ENCODE results near the gene LSM10.

DNA sequence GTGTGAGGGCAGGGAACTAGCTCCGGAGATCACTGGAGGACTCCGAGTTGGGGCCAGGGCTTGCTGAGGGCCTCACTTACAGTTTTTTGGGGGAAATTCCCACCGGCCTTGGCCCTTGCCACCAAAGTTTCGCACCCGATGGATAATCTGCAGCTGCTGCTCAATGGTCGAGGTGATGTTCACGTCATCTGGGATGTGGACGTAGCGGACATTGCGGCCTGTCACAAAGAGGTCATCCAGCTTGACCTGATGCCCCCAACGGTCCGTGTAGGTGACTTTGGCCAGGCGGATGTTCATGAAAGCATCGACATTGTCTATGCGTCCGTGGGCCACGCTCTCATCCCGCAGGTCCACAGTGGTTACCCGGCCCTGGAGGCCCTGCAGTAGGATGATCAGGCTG lies 4.0 kb downstream of the LSM10 start:
- TF ChIP-seq, protein P1, sequence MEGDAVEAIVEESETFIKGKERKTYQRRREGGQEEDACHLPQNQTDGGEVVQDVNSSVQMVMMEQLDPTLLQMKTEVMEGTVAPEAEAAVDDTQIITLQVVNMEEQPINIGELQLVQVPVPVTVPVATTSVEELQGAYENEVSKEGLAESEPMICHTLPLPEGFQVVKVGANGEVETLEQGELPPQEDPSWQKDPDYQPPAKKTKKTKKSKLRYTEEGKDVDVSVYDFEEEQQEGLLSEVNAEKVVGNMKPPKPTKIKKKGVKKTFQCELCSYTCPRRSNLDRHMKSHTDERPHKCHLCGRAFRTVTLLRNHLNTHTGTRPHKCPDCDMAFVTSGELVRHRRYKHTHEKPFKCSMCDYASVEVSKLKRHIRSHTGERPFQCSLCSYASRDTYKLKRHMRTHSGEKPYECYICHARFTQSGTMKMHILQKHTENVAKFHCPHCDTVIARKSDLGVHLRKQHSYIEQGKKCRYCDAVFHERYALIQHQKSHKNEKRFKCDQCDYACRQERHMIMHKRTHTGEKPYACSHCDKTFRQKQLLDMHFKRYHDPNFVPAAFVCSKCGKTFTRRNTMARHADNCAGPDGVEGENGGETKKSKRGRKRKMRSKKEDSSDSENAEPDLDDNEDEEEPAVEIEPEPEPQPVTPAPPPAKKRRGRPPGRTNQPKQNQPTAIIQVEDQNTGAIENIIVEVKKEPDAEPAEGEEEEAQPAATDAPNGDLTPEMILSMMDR (IDR thresholded peaks at IDR 0.05; ENCODE audit: low read depth, low read length, poor library complexity, severe bottlenecking) = no peak
- TF ChIP-seq EZH2phosphoT487 (IDR thresholded peaks at IDR 0.05; ENCODE audit: borderline replicate concordance, low read length) = no peak
